OCI-LY3 (cell line): ENCODE measurements around the gene FAM156A.
"Not testable (repeated sequence)": the region's sequence is repeated elsewhere in the genome, so short reads cannot be mapped to it uniquely, and the experiment has no call there.

Source experiments
- CTCF ChIP-seq: fragments of 200-600, 300-600 bp; sonication (generic); IDR thresholded peaks from 2 replicates; pipeline ENCODE4 v1.5.1; 2014; ENCODE audit warnings: antibody characterized with exemption, low read length, low read depth
- EZH2phosphoT487 ChIP-seq: fragments of 200-600 bp; shearing (Covaris generic); IDR thresholded peaks from 2 replicates; pipeline ENCODE4 v1.6.1; 2018; ENCODE audit warnings: antibody characterized with exemption, mixed run types, low read depth

- not testable (repeated sequence) for TF ChIP-seq CTCF, EZH2phosphoT487
These were observed 643 bp upstream of the FAM156A start for GRCh38 chrX:52958961-52959360.
